PFSK-1 (cell line): Measurements from ENCODE around the gene RASL11B.

Experiments used
- POLR2AphosphoS5 ChIP-seq: IDR thresholded peaks from 2 replicates; pipeline ENCODE4 v1.6.1; 2012; ENCODE audit warnings: low read depth, mild to moderate bottlenecking, control low read depth, low read length, moderate library complexity
- TAF1 ChIP-seq: IDR thresholded peaks from 2 replicates; pipeline ENCODE4 v1.6.1; 2012; ENCODE audit warnings: low read length, control low read depth, borderline replicate concordance; ENCODE audit not compliant: insufficient read depth
- TF ChIP-seq, protein P1 (sequence below), 2 experiments: IDR thresholded peaks; 2 replicates each; pipeline versions ENCODE4 v1.6.1 to v1.8.0; 2011 to 2012; ENCODE audit warnings: low read depth in 2 of 2, low read length in 2 of 2, control low read depth in 1 of 2, inconsistent platforms in 1 of 2, mild to moderate bottlenecking in 1 of 2, moderate library complexity in 1 of 2; ENCODE audit not compliant: insufficient read depth in 1 of 2

DNA sequence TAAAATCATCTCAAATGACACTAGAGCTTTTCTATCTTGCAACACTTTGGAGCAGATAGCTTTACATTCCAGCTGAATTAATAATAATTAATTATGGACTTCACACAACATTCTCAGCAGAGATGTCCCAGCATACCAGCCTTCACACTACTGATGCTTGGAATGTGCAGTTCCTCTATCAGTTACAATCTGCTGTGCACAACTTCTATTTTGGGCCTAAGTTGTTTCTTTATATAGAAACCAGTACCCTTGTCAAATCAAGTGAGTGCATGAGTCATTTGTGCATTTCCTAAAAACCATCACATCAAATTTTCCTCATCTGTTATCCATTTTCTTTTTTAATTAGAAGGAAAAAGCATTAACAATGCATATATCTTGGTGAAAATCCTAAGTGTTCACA is 8.8 kb upstream of the RASL11B start:
- TF ChIP-seq POLR2AphosphoS5 (no peak), TAF1 (no peak)
- TF ChIP-seq, protein P1, sequence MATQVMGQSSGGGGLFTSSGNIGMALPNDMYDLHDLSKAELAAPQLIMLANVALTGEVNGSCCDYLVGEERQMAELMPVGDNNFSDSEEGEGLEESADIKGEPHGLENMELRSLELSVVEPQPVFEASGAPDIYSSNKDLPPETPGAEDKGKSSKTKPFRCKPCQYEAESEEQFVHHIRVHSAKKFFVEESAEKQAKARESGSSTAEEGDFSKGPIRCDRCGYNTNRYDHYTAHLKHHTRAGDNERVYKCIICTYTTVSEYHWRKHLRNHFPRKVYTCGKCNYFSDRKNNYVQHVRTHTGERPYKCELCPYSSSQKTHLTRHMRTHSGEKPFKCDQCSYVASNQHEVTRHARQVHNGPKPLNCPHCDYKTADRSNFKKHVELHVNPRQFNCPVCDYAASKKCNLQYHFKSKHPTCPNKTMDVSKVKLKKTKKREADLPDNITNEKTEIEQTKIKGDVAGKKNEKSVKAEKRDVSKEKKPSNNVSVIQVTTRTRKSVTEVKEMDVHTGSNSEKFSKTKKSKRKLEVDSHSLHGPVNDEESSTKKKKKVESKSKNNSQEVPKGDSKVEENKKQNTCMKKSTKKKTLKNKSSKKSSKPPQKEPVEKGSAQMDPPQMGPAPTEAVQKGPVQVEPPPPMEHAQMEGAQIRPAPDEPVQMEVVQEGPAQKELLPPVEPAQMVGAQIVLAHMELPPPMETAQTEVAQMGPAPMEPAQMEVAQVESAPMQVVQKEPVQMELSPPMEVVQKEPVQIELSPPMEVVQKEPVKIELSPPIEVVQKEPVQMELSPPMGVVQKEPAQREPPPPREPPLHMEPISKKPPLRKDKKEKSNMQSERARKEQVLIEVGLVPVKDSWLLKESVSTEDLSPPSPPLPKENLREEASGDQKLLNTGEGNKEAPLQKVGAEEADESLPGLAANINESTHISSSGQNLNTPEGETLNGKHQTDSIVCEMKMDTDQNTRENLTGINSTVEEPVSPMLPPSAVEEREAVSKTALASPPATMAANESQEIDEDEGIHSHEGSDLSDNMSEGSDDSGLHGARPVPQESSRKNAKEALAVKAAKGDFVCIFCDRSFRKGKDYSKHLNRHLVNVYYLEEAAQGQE (IDR thresholded peaks at IDR 0.05; ENCODE audit: insufficient read depth in 1 of 2, low read depth in 2 of 2, low read length in 2 of 2), result no peak
